Heart left ventricle (tissue), 13 donors: ENCODE results near the gene SEC22A.

Experiments used
- CTCF ChIP-seq, 12 donors: fragments of 200-600 bp; sonication (generic) in 4 of 12; IDR thresholded peaks; one replicate each; pipeline versions ENCODE4 v1.5.0 to v1.8.0; 2018 to 2022; ENCODE audit warnings: antibody characterized with exemption in 12 of 12, mild to moderate bottlenecking in 5 of 12
- POLR2A ChIP-seq, 2 donors: fragments of 450-650 bp; IDR thresholded peaks; one replicate each; pipeline ENCODE4 v1.6.1; 2017; ENCODE audit warnings: antibody characterized with exemption in 2 of 2, mild to moderate bottlenecking in 2 of 2, moderate library complexity in 2 of 2
- donor health status: ischemic (EF 13 %, LVEDD 7.1; RV severe dilation, severe dysfunction).
- donor health status: DM: no; HTN: yes; CAD: no.
- donor health status: DM: no; HTN: no; CAD: no.
- donor health status: ischemic (EF 25% LVEDD 6.9; RV normal size, moderate dysfunction).
- donor health status: ischemic (EF 25% LVEDD 5.7; RV mildly dilated, moderate dysfunction).
- donor health status: ischemic (EF 35%, LVEDD 5.7; RV mildly dilated, moderate dysfunction).
- donor health status: nonischemic (EF 11% LVEDD 7.7; RV severe dilation, severe dysfunction).
- donor health status: DM: yes; HTN: yes; CAD: no.
- donor health status: PGD.
- donor health status: ischemic (EF 29% LVEDD 5.4; RV normal size, mild dysfunction).
- donor health status: nonischemic (EF 23%, LVEDD 6.1; RV moderate dilation, normal function).

GRCh38 chr3:123236902-123237301 is 35.2 kb downstream of the SEC22A start:
- no peak for TF ChIP-seq CTCF (IDR thresholded peaks at IDR 0.05)
- no peak for TF ChIP-seq POLR2A (IDR thresholded peaks at IDR 0.05)
